ENCODE measurements around the gene MCF2L.

Gene MCF2L

GRCh38 chr13:113000575-113000974 is 31.6 kb downstream of the MCF2L start:
- no peak for DNase-seq (ENCODE audit: low read depth, low spot score)
- TF ChIP-seq CTCF (IDR thresholded peaks at IDR 0.05; ENCODE audit: insufficient read depth, low read length, missing control alignments): no peak
- H3K4me3 ChIP-seq (ENCODE audit: low read depth, low read length): no peak overlapping the region
- CTCF ChIA-PET: no interaction called here
- POLR2A ChIA-PET: no interaction called here

GRCh38 chr13:113001241-113002140 is 32.5 kb downstream of the MCF2L start:
- DNase-seq (ENCODE audit: low read depth, low spot score): no peak
- POLR2A ChIA-PET: no interaction called here
- H3K4me3 ChIP-seq (ENCODE audit: low read depth, low read length): no peak overlapping the region
- no peak for TF ChIP-seq CTCF (IDR thresholded peaks at IDR 0.05; ENCODE audit: insufficient read depth, low read length, missing control alignments)
- CTCF ChIA-PET: no interaction called here

- H3K4me3 ChIP-seq (ENCODE audit: low read depth, low read length): no peak overlapping the region
- TF ChIP-seq CTCF (IDR thresholded peaks at IDR 0.05; ENCODE audit: insufficient read depth, low read length, missing control alignments): no peak
- POLR2A ChIA-PET: no interaction called here
- CTCF ChIA-PET: no interaction called here
- no peak for DNase-seq (ENCODE audit: low read depth, low spot score)
These were observed 33.3 kb downstream of the MCF2L start for GRCh38 chr13:113002206-113002912.

- ChIA-PET POLR2A (no interaction called here), CTCF (no interaction called here)
- no peak for DNase-seq (ENCODE audit: low read depth, low spot score)
- no peak overlapping the region for H3K4me3 ChIP-seq (ENCODE audit: low read depth, low read length)
- no peak for TF ChIP-seq CTCF (IDR thresholded peaks at IDR 0.05; ENCODE audit: insufficient read depth, low read length, missing control alignments)
These were observed 33.9 kb downstream of the MCF2L start for GRCh38 chr13:113002913-113003290.

GRCh38 chr13:113004126-113004525 is 35.1 kb downstream of the MCF2L start:
- TF ChIP-seq CTCF (IDR thresholded peaks at IDR 0.05; ENCODE audit: insufficient read depth, low read length, missing control alignments): no peak
- ChIA-PET POLR2A (no interaction called here), CTCF (no interaction called here)
- DNase-seq (ENCODE audit: low read depth, low spot score): no peak
- H3K4me3 ChIP-seq (ENCODE audit: low read depth, low read length): no peak overlapping the region

- H3K4me3 ChIP-seq (ENCODE audit: low read depth, low read length): no peak overlapping the region
- ChIA-PET POLR2A (no interaction called here), CTCF (no interaction called here)
- no peak for DNase-seq (ENCODE audit: low read depth, low spot score)
- no peak for TF ChIP-seq CTCF (IDR thresholded peaks at IDR 0.05; ENCODE audit: insufficient read depth, low read length, missing control alignments)
These were observed 36.3 kb downstream of the MCF2L start for GRCh38 chr13:113005076-113005865.
